ENCODE measurements around the gene SAMD10. TPM values are rescaled to one million over a fixed set of nuclear protein-coding genes. Genes with fewer than 3 reads are reported as not detected.

SAMD10 gene
- polyA plus RNA-seq, 1 of the 3 experiments (the other 2 are of a cell fraction) = 11.6 TPM

GRCh38 chr20:63932606-63933160 lies 46.8 kb downstream of the SAMD10 start:
- no peak for TF ChIP-seq NRF1 (IDR thresholded peaks at IDR 0.05; ENCODE audit: low read depth, low read length)
- TF ChIP-seq RAD21 (IDR thresholded peaks at IDR 0.05; ENCODE audit: low read length) = no peak
- no peak for TF ChIP-seq NFIC (IDR thresholded peaks at IDR 0.05; ENCODE audit: borderline replicate concordance)
- no peak for TF ChIP-seq RCOR1 (IDR thresholded peaks at IDR 0.05; ENCODE audit: low read length)
- TF ChIP-seq ELF1 (IDR thresholded peaks at IDR 0.05) = no peak
- TF ChIP-seq USF1 (IDR thresholded peaks at IDR 0.05; ENCODE audit: borderline replicate concordance, low read depth) = no peak
- no peak for TF ChIP-seq FOXM1 (IDR thresholded peaks at IDR 0.05; ENCODE audit: low read depth)
- POLR2A ChIA-PET = no interaction called here
- Histone ChIP-seq H3K27ac (ENCODE audit: low read depth in 2 of 2, low read length in 1 of 2) (no peak overlapping the region), H3K4me1 (ENCODE audit: control insufficient read depth in 1 of 2, insufficient read depth in 2 of 2, low read depth in 1 of 2, low read length in 1 of 2) (no peaks in the 10 kb centered on the region), H2AFZ (ENCODE audit: low read depth) (no peak overlapping the region), H3K79me2 (ENCODE audit: insufficient read depth) (peaks cover 9% of the 10 kb centered on the region; the same call in 1 of the 2 replicates), H3K9me3 (no peaks in the 10 kb centered on the region), H4K20me1 (ENCODE audit: insufficient read depth) (peaks cover 18% of the 10 kb centered on the region; the same call in 1 of the 2 replicates), H3K4me3 (ENCODE audit: low read depth in 2 of 2, low read length in 1 of 2) (no peak overlapping the region), H3K9me2 (no peaks in the 10 kb centered on the region), H3K9ac (no peak overlapping the region), H3K36me3 (replicated peaks in 1 of 2; ENCODE audit: control insufficient read depth in 1 of 2, insufficient read depth in 2 of 2, low read length in 1 of 2) (peaks cover 13 to 60% of the 10 kb centered on the region in 2 experiments), H3K27me3 (ENCODE audit: insufficient read depth) (no peaks in the 10 kb centered on the region), H3F3A (replicated peaks; ENCODE audit: insufficient read depth) (no peaks in the 10 kb centered on the region), H3K4me2 (no peak overlapping the region)
- WGBS (ENCODE audit: low lambda C conversion rate) = 94% methylated on average over 8 of the region's 17 CpGs
- DNase-seq = no peak
- CTCF ChIA-PET = interaction anchor here (1.0 to 1.5 kb wide), 3 partner anchors 11 to 157 kb away, joined by 3 to 6 read pairs (median 3); no protein-coding TSS in a partner anchor

GRCh38 chr20:63931735-63932134 lies 47.7 kb downstream of the SAMD10 start:
- Histone ChIP-seq H4K20me1 (ENCODE audit: insufficient read depth) (peaks cover 26% of the 10 kb centered on the region; the same call in 1 of the 2 replicates), H3K4me1 (ENCODE audit: control insufficient read depth in 1 of 2, insufficient read depth in 2 of 2, low read depth in 1 of 2, low read length in 1 of 2) (no peaks in the 10 kb centered on the region), H2AFZ (ENCODE audit: low read depth) (no peak overlapping the region), H3K9ac (no peak overlapping the region), H3K36me3 (replicated peaks in 1 of 2; ENCODE audit: control insufficient read depth in 1 of 2, insufficient read depth in 2 of 2, low read length in 1 of 2) (peaks cover 15 to 62% of the 10 kb centered on the region in 2 experiments), H3K9me3 (no peaks in the 10 kb centered on the region), H3K4me3 (ENCODE audit: low read depth in 2 of 2, low read length in 1 of 2) (no peak overlapping the region), H3K4me2 (no peak overlapping the region), H3F3A (replicated peaks; ENCODE audit: insufficient read depth) (no peaks in the 10 kb centered on the region), H3K79me2 (ENCODE audit: insufficient read depth) (peaks cover 16% of the 10 kb centered on the region; the same call in 1 of the 2 replicates), H3K27ac (ENCODE audit: low read depth in 2 of 2, low read length in 1 of 2) (no peak overlapping the region), H3K27me3 (ENCODE audit: insufficient read depth) (no peaks in the 10 kb centered on the region), H3K9me2 (no peaks in the 10 kb centered on the region)
- DNase-seq = no peak
- ChIA-PET POLR2A (no interaction called here), CTCF (no interaction called here)
- 96% methylated on average over 18 of the region's 19 CpGs for WGBS (ENCODE audit: low lambda C conversion rate)
- no peak for TF ChIP-seq CHD2 (IDR thresholded peaks at IDR 0.05; ENCODE audit: low read length, partially characterized antibody)
- no peak for TF ChIP-seq FOSL2 (IDR thresholded peaks at IDR 0.05; ENCODE audit: borderline replicate concordance, low read depth)
- TF ChIP-seq NRF1 (IDR thresholded peaks at IDR 0.05; ENCODE audit: low read depth, low read length) = no peak
- TF ChIP-seq MAX (IDR thresholded peaks at IDR 0.05; ENCODE audit: low read depth) = no peak
- TF ChIP-seq USF1 (IDR thresholded peaks at IDR 0.05; ENCODE audit: borderline replicate concordance, low read depth) = no peak
- no peak for TF ChIP-seq TAF1 (IDR thresholded peaks at IDR 0.05; ENCODE audit: borderline replicate concordance, low read depth, low read length)
- no peak for TF ChIP-seq FOXJ3 (CRISPR knock-in tag; IDR thresholded peaks at IDR 0.05)
- no peak for TF ChIP-seq REST (IDR thresholded peaks at IDR 0.05; ENCODE audit: low read depth, low read length)
- TF ChIP-seq POLR2AphosphoS5 (IDR thresholded peaks at IDR 0.05; ENCODE audit: low read depth, low read length) = no peak
- no peak for TF ChIP-seq GATA2 (CRISPR knock-in tag; IDR thresholded peaks at IDR 0.05)
- TF ChIP-seq TEAD4 (IDR thresholded peaks at IDR 0.05; ENCODE audit: borderline replicate concordance, insufficient read depth) = no peak
- no peak for TF ChIP-seq PBX3 (IDR thresholded peaks at IDR 0.05)
- TF ChIP-seq MEF2A (IDR thresholded peaks at IDR 0.05; ENCODE audit: borderline replicate concordance, low read depth) = no peak
- no peak for TF ChIP-seq FOXM1 (IDR thresholded peaks at IDR 0.05; ENCODE audit: low read depth)
- no peak for TF ChIP-seq CTCF (IDR thresholded peaks at IDR 0.05)
- no peak for TF ChIP-seq TCF12 (IDR thresholded peaks at IDR 0.05)
